T47D (cell line): Measurements from ENCODE around the gene SLCO2A1.

ENCODE experiments used
- DNase-seq, 2 experiments: peaks; one replicate each; pipeline versions ENCODE4 v3.0.0 to v3.0.0-alpha.2; 2011 to 2012; ENCODE audit warnings: low read depth in 1 of 2, low spot score in 1 of 2
- JUND ChIP-seq: IDR thresholded peaks from 2 replicates; pipeline ENCODE4 v1.6.1; 2012; ENCODE audit warnings: low read depth
- in situ Hi-C: cut with HindIII; loops from 2 replicates; pipeline ENCODE4 v1.10.0; 2016; ENCODE audit warnings: low sequenced_read_pairs, low pct_unique_long_range_greater_than_20kb

The SLCO2A1 gene

DNA sequence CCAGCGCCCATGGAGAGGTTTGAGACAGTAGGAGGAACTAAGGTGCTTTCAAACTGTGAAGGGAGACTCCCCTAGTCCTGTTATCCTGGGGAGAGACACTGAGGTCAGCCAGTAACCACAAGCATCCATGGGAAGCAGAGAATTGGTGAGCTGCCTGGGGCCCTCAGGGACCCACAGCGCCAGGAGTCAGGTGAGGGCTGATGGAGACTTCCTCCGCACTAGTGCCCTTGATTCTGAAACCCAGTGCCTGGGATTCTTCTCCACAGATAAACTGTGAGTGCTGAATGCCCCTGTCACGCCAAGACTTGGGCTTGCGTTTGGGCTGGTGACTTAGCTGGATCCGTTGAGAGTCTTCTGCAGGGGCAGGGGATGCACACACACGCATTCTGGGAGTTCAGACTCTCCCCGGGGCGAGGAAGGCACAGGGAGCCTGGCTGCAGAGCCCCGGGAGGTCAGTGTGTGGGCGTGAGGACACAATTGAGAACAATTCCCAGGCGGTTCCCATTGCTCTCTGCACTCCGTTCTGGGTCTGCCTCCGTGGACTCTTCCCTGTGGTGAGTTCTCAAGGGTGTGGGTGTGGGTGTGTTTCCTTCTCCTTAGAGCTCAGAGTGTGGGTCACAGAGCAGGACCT lies 37.9 kb upstream of the SLCO2A1 start:
- no peak for DNase-seq
- in situ Hi-C loops, result no loop called here
- TF ChIP-seq JUND, result no peak

DNA sequence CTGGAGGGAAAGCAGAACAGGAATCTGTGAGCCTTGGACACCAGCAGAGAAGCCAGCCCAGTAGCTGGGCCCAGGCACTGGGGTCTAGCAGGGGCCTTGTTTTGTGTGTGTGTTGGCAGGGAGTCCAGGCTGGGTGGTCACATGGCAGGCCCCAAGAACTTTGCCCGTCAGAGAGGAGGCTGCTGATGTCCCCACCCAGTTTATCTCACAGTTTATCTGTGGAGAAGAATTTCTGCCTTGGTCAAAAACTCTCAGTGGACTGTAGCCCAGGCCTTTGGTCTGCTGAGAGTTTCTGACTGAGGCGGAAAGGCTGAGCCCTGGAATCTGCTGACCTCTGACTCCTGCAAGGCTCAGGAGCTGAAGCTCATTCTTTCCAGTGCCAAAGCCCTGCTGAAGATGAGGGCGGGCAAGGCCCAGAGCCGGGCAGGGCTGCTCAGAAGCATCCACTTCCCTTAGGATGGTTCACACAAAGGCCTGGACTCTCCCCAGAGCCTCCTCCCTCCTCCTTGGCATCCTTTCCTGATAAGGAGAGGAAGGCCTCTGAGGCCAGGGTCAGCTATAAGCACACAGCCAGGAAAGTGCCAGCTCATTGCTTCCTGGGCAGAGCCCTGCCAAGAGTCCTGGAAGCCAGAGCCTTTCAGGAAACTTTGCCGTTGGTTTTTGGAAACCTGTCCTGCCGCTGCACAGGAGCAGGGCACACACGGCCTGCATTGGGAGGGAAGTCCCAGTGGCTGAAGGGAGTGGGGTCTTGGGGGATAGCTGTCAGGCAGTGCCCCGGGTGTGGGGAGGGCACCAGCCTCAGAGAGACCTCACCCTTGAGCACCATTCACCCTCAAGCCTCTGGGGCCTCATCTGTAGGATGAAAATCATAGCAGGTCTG lies 37.2 kb upstream of the SLCO2A1 start:
- in situ Hi-C loops, result no loop called here
- DNase-seq, result no peak
- no peak for TF ChIP-seq JUND

DNA sequence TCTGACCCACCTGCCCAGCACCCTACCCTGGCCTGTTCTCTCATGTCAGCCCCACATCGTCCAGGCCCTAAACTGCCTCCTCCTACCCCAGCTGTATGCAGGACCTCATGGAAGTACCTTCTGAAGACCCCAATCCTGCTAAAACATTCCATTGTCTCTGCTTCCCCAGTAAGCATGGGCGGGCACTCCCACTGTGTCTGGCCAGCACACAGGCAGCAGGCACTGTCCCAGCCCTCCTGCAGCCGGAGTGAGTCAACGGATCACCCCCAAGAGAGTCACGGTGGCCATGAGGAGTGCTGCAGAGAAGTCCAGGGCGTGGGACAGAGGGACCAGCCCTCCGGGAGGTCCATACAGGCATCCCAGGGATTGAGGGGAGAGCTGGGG lies 36.4 kb upstream of the SLCO2A1 start:
- in situ Hi-C loops, result no loop called here
- no peak for DNase-seq
- no peak for TF ChIP-seq JUND

DNA sequence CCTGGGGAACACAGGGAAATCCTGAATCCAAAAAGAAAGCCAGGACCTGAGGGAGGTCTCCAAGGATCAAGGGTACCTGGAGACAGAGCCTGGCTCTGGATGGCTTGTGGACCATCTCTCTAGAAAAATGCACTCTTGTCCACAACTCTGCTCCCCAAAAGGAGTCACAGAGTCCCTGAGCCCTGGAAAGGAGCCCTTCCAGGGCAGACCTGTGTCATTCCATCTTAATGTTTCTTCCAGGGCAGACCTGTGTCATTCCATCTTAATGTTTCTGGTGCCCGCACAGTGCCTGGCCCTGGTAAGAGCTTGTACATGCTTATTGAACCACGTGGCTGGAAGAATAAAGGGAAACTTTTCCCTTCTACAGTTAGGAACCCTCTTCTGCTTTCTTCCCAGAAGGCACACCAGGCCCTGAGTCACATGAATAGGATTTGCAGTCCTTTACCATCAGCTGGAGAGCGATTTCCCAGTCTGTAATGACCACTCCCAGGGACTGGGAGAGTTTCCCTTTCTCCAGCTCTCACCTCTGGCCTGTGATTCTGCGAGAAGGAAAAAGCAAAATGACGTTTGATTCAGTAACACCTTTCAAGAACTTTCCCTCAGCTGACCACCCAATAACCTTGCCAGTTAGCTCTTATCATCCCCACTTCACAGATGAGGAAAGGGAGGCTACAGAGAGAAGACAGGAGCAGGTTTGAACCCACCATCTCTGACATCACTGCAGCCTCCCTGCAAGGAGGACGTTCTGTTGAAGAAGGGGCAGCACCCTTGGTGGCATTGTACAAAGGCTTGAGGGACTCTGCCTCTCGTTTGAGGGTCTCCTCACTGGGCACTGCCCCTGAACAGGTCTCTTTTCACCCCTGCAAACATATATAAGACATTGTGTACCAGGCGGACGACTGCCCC lies 35.8 kb upstream of the SLCO2A1 start:
- no peak for TF ChIP-seq JUND
- in situ Hi-C loops, result no loop called here
- no peak for DNase-seq

DNA sequence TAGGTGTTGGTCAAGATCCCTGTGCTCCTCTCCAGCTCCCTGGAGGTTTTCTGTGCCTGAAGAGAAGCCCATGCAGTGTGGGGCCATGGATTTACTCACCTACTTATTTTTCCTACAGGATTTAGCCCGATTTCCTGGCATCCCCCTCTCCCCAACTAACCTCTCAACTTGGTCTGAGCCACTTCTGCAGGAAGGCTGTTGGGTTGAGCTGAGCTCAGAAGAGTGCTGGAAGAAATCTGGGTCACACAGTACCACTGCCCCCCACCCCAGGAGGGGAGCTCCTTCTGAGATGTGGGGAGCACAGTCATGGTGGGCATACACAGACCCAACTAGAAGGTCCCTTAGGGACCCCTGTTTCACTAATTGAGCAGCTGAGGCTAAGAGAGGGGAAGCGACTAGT lies 34.4 kb upstream of the SLCO2A1 start:
- TF ChIP-seq JUND, result no peak
- DNase-seq, result no peak
- in situ Hi-C loops, result no loop called here

DNA sequence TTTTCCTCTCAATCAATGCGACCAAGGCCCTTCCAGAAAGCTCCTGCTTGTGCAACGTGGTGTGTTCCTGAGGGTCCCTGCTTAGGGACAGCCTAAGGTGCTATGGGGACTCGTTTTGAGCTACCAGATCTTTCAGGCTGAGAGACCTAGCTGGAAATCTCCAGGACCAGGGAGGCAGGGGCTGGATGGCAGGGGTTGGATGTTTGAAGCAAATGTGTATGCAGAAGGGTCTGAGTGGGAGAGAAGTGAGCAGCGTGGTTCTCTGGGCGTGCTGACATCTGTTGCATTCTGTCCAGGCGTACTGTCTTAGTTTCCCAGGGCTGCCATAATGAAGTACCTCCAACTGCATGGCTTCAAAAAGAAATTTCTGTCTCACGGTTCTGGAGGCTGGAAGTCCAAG lies 31.7 kb upstream of the SLCO2A1 start:
- in situ Hi-C loops, result no loop called here

DNA sequence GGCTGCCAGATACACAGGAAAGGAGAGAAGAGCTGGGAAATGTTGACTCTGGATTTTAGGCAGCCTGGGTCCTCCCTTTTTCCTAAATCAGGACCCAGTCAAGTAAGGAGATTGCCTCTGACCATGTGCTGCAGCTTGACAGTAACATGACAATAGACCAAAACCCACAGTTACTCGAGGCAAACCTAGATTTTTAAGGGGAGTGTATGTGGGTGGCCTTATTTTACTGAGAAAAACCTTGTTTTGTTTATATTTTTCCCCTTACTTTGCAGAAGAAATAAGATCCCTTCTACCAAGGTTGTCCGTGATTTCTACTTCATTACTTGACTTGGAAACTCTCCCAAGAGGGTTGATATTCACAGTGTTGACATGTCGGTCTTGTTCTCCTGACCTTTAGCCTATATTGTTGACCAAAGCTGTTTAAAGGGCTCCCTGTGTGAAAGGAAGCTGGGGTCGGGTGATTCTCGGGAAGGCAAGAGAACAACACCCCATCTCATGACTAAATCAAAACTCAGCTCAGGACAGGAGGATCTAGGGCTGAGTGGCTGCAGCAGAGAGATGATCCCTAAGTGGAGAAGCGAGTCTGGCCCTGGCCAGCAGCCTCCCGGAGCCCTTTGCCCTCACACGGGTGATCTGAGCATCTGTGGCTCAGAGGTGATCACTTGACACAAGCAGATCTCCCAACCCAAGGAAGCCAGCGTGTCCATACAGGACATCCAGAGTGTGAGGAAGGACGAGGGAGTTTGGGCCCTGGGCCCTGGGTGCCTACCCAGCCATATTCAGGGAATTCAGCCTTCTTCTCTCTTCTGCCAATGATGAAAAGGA lies 31.0 kb upstream of the SLCO2A1 start:
- in situ Hi-C loops, result no loop called here
- DNase-seq, result no peak
- no peak for TF ChIP-seq JUND

More for the DNA sequence above, 31.7 kb upstream of the SLCO2A1 start:
- DNase-seq, result no peak
- TF ChIP-seq JUND, result no peak

DNA sequence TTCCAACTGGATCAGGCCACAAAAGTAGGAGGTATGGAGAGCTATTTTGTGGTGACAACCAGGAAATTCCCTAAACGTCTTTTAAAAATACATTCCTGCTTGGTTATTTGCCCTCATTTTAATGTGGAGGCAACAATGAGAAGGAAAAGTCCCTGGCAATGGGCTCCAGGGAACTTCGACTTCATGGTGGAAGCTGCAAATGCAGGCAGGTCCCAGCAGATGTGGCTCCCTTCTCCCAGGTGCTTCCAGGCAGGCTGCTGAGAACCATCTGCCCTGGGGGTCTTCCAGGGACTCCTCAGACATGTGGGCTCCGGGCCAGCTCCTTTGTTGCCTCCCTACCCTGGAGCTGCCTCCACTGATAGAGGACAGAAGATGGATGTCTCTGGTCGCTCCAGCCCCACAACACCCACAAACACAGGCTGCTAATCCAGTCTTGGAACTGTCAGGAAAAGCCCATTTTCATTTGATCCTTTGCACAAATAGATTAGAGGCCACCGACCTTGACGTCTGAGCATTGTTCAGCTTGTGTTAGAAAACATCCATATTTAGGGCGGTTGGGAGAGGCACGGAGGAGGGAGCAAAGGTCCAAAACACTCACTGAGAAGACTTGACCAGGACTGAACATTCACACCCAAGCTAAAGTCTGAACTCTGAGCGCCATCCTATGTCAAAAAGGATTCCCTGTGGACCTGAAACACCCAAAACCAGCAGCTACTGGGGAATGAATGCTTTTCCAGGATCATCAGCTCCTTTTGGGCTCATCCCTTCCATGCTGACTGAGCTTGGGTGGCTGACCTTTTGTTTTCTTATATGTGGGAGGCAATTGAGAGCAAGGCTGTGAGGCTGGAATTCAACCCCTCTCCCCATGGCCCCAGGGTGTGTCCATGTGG lies 30.2 kb upstream of the SLCO2A1 start:
- DNase-seq, result peak; percentile 51 to 52
- no peak for TF ChIP-seq JUND
- in situ Hi-C loops, result no loop called here

DNA sequence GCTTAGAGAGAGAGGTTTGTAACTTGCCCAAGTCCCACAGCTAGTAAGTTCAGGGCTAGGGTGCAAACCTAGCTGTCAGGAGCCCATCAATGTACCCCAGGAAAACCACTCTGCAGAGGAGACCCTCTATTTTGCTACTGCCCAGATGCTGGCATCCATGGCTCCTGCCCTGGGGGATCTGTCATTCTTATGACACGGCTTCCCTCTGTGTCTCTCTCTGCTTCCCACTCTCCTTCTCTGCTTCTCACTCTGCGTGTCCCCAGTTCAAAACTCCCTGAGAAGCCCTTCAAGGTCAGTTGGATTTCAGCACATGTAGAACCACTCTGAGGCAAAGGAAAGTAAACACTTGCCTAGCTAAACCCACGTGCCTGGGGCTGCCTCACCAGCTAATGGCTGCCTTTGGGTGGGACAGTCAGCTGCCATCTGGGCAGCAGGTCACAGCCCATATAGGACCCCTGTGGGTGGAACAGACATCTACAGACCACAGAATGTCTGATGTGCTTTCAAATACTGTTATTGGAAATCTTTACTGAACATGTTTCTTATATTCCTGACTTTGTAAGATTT lies 29.4 kb upstream of the SLCO2A1 start:
- no peak for DNase-seq
- TF ChIP-seq JUND, result no peak
- in situ Hi-C loops, result no loop called here

DNA sequence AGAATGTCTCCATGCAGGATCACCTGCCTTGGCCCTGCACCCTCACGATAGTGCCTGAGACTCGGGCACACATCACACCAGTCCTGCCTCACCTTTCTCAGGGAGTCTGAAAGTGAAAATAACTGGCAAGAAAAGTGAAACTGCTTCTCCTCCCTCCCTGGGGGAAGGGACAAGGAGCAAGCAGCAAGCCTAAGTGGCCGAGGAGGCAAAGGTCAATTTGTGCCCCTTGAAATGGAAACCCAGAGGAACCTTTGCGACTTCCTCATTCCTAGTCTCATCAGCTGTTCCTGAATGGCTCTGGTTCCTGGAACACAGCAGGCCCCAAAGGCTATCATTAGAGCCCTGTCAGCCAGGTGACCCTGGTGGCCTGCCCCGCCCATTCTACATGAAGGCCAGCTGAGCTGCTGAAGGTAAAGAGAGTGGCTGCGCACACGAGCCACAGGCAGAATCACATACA lies 28.0 kb upstream of the SLCO2A1 start:
- no peak for DNase-seq
- in situ Hi-C loops, result no loop called here
- TF ChIP-seq JUND, result no peak
